Measurements from ENCODE around the gene GPR155. TPM values are rescaled to one million over a fixed set of nuclear protein-coding genes. Genes with fewer than 3 reads are reported as not detected.
"Not testable (repeated sequence)": the region's sequence is repeated elsewhere in the genome, so short reads cannot be mapped to it uniquely, and the experiment has no call there.

Gene GPR155
- total RNA-seq, 1 experiment from 2014 or later: 1.3 TPM

DNA sequence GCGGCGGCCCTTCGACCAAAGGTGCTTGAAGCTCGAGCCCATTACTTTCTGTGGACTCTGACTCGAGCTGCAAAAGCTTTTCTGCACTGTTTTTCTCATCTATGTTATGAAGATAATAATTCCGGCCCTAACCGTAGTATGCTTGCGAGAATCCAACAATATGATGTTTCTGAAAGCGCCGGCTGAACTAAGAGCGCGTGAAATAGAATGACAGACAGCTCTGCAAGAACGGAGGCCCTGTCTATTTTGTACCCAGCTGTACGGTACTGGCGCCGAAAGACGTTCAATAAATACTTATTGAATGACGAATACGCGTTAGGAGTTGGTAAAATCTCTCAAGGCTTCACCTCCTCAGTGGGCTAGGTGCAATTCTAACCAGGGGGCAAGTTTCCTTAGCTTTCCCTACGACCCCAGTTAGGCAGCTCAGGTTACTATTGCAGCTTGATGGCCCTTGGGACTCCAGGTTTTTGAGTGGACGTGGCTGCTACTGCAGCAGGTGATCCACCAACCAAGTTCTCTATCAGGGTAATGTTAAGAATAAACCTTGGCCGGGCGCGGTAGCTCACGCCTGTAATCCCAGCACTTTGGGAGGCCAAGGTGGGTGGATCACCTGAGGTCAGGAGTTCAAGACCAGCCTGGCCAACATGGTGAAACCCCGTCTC lies 90.7 kb downstream of the GPR155 start:
- H3K27me3 ChIP-seq (ENCODE audit: low read length): no peaks in the 10 kb centered on the region
- no peaks in the 10 kb centered on the region for H3K9me2 ChIP-seq (replicated peaks; ENCODE audit: low read length)
- peaks cover 28% of the 10 kb centered on the region for H3K79me2 ChIP-seq (ENCODE audit: low read length)
- peak overlapping the region; percentile 96 for H3K4me2 ChIP-seq (ENCODE audit: low read length)
- ChIA-PET CTCF (interaction anchor here (0.9 kb wide), 1 partner anchor 67 kb away, joined by 3 read pairs; no protein-coding TSS in a partner anchor), POLR2A (ENCODE audit: unreplicated experiment) (no interaction called here)
- intact Hi-C loops (cut with micrococcal nuclease): no loop called here
- no peaks in the 10 kb centered on the region for H4K20me1 ChIP-seq (ENCODE audit: low read length)
- peak overlapping the region; percentile 84 for H3K9ac ChIP-seq (ENCODE audit: low read length)
- DNase-seq (peak; percentile 22), ATAC-seq (peak; percentile 39)
- TSS peak; percentile 47 for BruUV-seq (replicated peaks)
- peaks cover 10% of the 10 kb centered on the region for H3K4me1 ChIP-seq (ENCODE audit: insufficient read depth, low read length)
- H2AFZ ChIP-seq (ENCODE audit: low read length): peak overlapping the region; percentile 90
- no peaks in the 10 kb centered on the region for H3F3A ChIP-seq (ENCODE audit: low read length, unreplicated experiment)
- no peaks in the 10 kb centered on the region for H3K9me3 ChIP-seq (ENCODE audit: low read length)
- peak overlapping the region; percentile 84 for H3K4me3 ChIP-seq (ENCODE audit: low read length)
- no peak for TF ChIP-seq EZH2 (IDR thresholded peaks at IDR 0.05; ENCODE audit: low read length, unreplicated experiment)
- TF ChIP-seq, protein P1, sequence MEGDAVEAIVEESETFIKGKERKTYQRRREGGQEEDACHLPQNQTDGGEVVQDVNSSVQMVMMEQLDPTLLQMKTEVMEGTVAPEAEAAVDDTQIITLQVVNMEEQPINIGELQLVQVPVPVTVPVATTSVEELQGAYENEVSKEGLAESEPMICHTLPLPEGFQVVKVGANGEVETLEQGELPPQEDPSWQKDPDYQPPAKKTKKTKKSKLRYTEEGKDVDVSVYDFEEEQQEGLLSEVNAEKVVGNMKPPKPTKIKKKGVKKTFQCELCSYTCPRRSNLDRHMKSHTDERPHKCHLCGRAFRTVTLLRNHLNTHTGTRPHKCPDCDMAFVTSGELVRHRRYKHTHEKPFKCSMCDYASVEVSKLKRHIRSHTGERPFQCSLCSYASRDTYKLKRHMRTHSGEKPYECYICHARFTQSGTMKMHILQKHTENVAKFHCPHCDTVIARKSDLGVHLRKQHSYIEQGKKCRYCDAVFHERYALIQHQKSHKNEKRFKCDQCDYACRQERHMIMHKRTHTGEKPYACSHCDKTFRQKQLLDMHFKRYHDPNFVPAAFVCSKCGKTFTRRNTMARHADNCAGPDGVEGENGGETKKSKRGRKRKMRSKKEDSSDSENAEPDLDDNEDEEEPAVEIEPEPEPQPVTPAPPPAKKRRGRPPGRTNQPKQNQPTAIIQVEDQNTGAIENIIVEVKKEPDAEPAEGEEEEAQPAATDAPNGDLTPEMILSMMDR (conservative IDR thresholded peaks at IDR 0.05; ENCODE audit: low read depth, low read length): no peak
- no peak for TF ChIP-seq EZH2phosphoT487 (IDR thresholded peaks at IDR 0.05; ENCODE audit: borderline replicate concordance, low read length)
- H3K27ac ChIP-seq (ENCODE audit: low read length): no peak overlapping the region
- no peaks in the 10 kb centered on the region for H3K36me3 ChIP-seq (ENCODE audit: low read depth, low read length)

DNA sequence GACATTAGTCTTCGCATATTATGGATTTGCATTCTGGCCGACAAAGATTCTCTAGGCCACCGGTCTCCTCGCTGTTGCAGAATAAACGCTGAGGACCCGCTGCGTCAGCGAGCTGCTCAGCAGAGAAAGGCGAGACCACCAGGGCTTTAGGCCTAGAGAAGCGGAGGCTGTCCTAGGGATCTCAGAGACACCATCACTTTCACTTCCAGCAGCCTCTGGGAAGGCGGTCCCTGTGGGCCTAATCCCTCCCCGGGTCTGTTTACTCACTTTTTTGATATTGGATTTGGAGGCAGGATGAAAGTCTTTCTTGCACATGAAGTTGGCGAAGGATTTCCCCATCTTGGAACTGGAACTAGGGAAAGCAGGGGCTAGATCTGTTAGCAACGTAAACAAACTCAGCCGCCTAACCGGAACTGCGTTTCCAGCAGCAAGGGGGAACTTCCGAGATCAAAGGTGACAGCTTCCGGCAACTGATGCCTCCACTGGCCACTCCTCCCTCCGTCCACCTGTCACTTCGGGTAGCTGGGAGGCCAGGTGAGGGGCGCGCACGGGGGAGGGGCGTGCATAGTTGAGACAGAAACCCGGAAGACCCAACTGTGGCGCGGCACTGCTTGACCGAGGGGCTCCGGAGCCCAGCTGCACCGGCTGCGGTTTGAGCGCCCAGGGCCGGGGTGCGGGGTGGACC lies 91.4 kb downstream of the GPR155 start, which contains the start of gene SCRN3:
SCRN3 (plus strand) TSS at position 447 of the 685 bp plus-strand sequence. CDS start 2,554 bp downstream, outside the sequence.
- ChIA-PET CTCF (interaction anchor here (0.9 kb wide), 1 partner anchor 67 kb away, joined by 3 read pairs; no protein-coding TSS in a partner anchor), POLR2A (ENCODE audit: unreplicated experiment) (interaction anchor here (0.6 kb wide), 1 partner anchor 1489 kb away, joined by 5 read pairs; no protein-coding TSS in a partner anchor)
- Histone ChIP-seq H3K4me2 (ENCODE audit: low read length) (peak within 1 kb of the TSS; percentile 96), H3K9me2 (replicated peaks; ENCODE audit: low read length) (no peaks in the 10 kb centered on the region), H3K9me3 (ENCODE audit: low read length) (no peaks in the 10 kb centered on the region), H3K9ac (ENCODE audit: low read length) (peak within 1 kb of the TSS; percentile 84), H3K79me2 (ENCODE audit: low read length) (peaks cover 28% of the 10 kb centered on the region), H3K36me3 (ENCODE audit: low read depth, low read length) (no peaks in the 10 kb centered on the region), H3K27me3 (ENCODE audit: low read length) (no peaks in the 10 kb centered on the region), H3K4me3 (ENCODE audit: low read length) (peak within 1 kb of the TSS; percentile 84), H4K20me1 (ENCODE audit: low read length) (no peaks in the 10 kb centered on the region), H3F3A (ENCODE audit: low read length, unreplicated experiment) (no peaks in the 10 kb centered on the region), H3K4me1 (ENCODE audit: insufficient read depth, low read length) (peaks cover 10% of the 10 kb centered on the region), H2AFZ (ENCODE audit: low read length) (peak within 1 kb of the TSS; percentile 90), H3K27ac (ENCODE audit: low read length) (0 out of 2 replicates have a peak within 1 kb of the TSS, but pooled peaks have one; percentile 4)
- peak; percentile 73 for DNase-seq
- intact Hi-C loops (cut with micrococcal nuclease): no loop called here
- TSS peak; percentile 80 for BruUV-seq (replicated peaks)
- no peak for TF ChIP-seq EZH2phosphoT487 (IDR thresholded peaks at IDR 0.05; ENCODE audit: borderline replicate concordance, low read length)
- peak; percentile 92 for ATAC-seq

GRCh38 chr2:174392706-174393105 lies 94.1 kb downstream of the GPR155 start:
- Histone ChIP-seq H3K36me3 (ENCODE audit: low read depth, low read length) (no peaks in the 10 kb centered on the region), H3F3A (ENCODE audit: low read length, unreplicated experiment) (no peaks in the 10 kb centered on the region), H4K20me1 (ENCODE audit: low read length) (no peaks in the 10 kb centered on the region), H3K4me3 (ENCODE audit: low read length) (no peak overlapping the region), H3K27ac (ENCODE audit: low read length) (no peak overlapping the region), H3K79me2 (ENCODE audit: low read length) (peaks cover 28% of the 10 kb centered on the region), H3K4me2 (ENCODE audit: low read length) (no peak overlapping the region), H3K4me1 (ENCODE audit: insufficient read depth, low read length) (peaks cover 10% of the 10 kb centered on the region), H2AFZ (ENCODE audit: low read length) (no peak overlapping the region), H3K27me3 (ENCODE audit: low read length) (no peaks in the 10 kb centered on the region), H3K9me2 (replicated peaks; ENCODE audit: low read length) (no peaks in the 10 kb centered on the region), H3K9me3 (ENCODE audit: low read length) (no peaks in the 10 kb centered on the region), H3K9ac (ENCODE audit: low read length) (no peak overlapping the region)
- POLR2A ChIA-PET (ENCODE audit: unreplicated experiment): no interaction called here
- intact Hi-C loops (cut with micrococcal nuclease): no loop called here
- no peak for ATAC-seq
- TF ChIP-seq EZH2phosphoT487 (IDR thresholded peaks at IDR 0.05; ENCODE audit: borderline replicate concordance, low read length) (no peak), EZH2 (IDR thresholded peaks at IDR 0.05; ENCODE audit: low read length, unreplicated experiment) (no peak)
- TF ChIP-seq, protein P1 (conservative IDR thresholded peaks at IDR 0.05; ENCODE audit: low read depth, low read length): no peak
- no peak for DNase-seq
- CTCF ChIA-PET: no interaction called here
- no TSS peak for BruUV-seq (replicated peaks)

- intact Hi-C loops (cut with micrococcal nuclease); H3K9me3 ChIP-seq (ENCODE audit: low read length); DNase-seq; H3F3A ChIP-seq (ENCODE audit: low read length, unreplicated experiment); H3K27ac ChIP-seq (ENCODE audit: low read length); H4K20me1 ChIP-seq (ENCODE audit: low read length); H3K27me3 ChIP-seq (ENCODE audit: low read length); H3K9me2 ChIP-seq (replicated peaks; ENCODE audit: low read length); CTCF ChIA-PET; BruUV-seq (replicated peaks); H3K4me2 ChIP-seq (ENCODE audit: low read length); H2AFZ ChIP-seq (ENCODE audit: low read length); H3K4me3 ChIP-seq (ENCODE audit: low read length); H3K36me3 ChIP-seq (ENCODE audit: low read depth, low read length); ATAC-seq; H3K9ac ChIP-seq (ENCODE audit: low read length); POLR2A ChIA-PET (ENCODE audit: unreplicated experiment): not testable (repeated sequence)
- peaks cover 10% of the 10 kb centered on the region for H3K4me1 ChIP-seq (ENCODE audit: insufficient read depth, low read length)
- peaks cover 27% of the 10 kb centered on the region for H3K79me2 ChIP-seq (ENCODE audit: low read length)
Measured at GRCh38 chr2:174390303-174390702, 96.5 kb downstream of the GPR155 start.

Measured in PC-3 (cell line).